H9 (cell line): ENCODE data around the gene SOHLH1. TPM values are rescaled to one million over a fixed set of nuclear protein-coding genes. Genes with fewer than 3 reads are reported as not detected.

Source experiments
- DNase-seq: peaks from one replicate; pipeline ENCODE4 v3.0.0-alpha.2; 2017
- H2AFZ ChIP-seq: one replicate; pipeline ENCODE4 v1.6.1; 2013; ENCODE audit warnings: mild to moderate bottlenecking, low read length, control low read depth, moderate library complexity
- H2AK5ac ChIP-seq: 2 replicates; pipeline ENCODE4 v1.6.1; 2013; ENCODE audit warnings: low read length, control low read depth, mixed read lengths; ENCODE audit not compliant: insufficient read length
- H2BK120ac ChIP-seq: one replicate; pipeline ENCODE4 v1.6.1; 2013; ENCODE audit warnings: low read depth, mild to moderate bottlenecking, low read length, control low read depth, inconsistent platforms; ENCODE audit not compliant: poor library complexity, severe bottlenecking
- H2BK12ac ChIP-seq: 2 replicates; pipeline ENCODE4 v1.6.1; 2013; ENCODE audit warnings: low read length, control low read depth, mixed read lengths, low read depth; ENCODE audit not compliant: insufficient read length
- H2BK15ac ChIP-seq: 2 replicates; pipeline ENCODE4 v1.6.1; 2013; ENCODE audit warnings: low read depth, low read length, control low read depth
- H2BK20ac ChIP-seq: one replicate; pipeline ENCODE4 v1.6.1; 2013; ENCODE audit warnings: low read depth, mild to moderate bottlenecking, low read length, control low read depth, inconsistent platforms; ENCODE audit not compliant: poor library complexity, severe bottlenecking
- H2BK5ac ChIP-seq: 2 replicates; pipeline ENCODE4 v1.6.1; 2013; ENCODE audit warnings: low read length, control low read depth, mixed read lengths; ENCODE audit not compliant: insufficient read length
- H3K14ac ChIP-seq: 2 replicates; pipeline ENCODE4 v1.6.1; 2013; ENCODE audit warnings: low read length, control low read depth; ENCODE audit not compliant: insufficient read depth
- H3K18ac ChIP-seq: 2 replicates; pipeline ENCODE4 v1.6.1; 2013; ENCODE audit warnings: low read depth, mild to moderate bottlenecking, mixed read lengths, low read length, control low read depth; ENCODE audit not compliant: insufficient read length
- H3K23ac ChIP-seq: 2 replicates; pipeline ENCODE4 v1.6.1; 2013; ENCODE audit warnings: low read length, control low read depth, mixed read lengths, low read depth; ENCODE audit not compliant: insufficient read length
- H3K23me2 ChIP-seq: 2 replicates; pipeline ENCODE4 v1.6.1; 2013; ENCODE audit warnings: low read depth, mild to moderate bottlenecking, mixed read lengths, low read length, control low read depth; ENCODE audit not compliant: insufficient read length, poor library complexity, severe bottlenecking
- H3K27ac ChIP-seq: 2 replicates; pipeline ENCODE4 v1.5.1; 2013; ENCODE audit warnings: low read length, control low read depth, mixed read lengths, low read depth; ENCODE audit not compliant: insufficient read length
- H3K27me3 ChIP-seq: 2 replicates; pipeline ENCODE4 v1.6.1; 2013; ENCODE audit warnings: low read length, control low read depth, inconsistent platforms; ENCODE audit not compliant: insufficient read depth
- H3K4ac ChIP-seq: 2 replicates; pipeline ENCODE4 v1.6.1; 2013; ENCODE audit warnings: low read depth, mild to moderate bottlenecking, control low read depth, inconsistent platforms, low read length, moderate library complexity
- H3K4me1 ChIP-seq: 2 replicates; pipeline ENCODE4 v1.6.1; 2013; ENCODE audit warnings: low read length, control low read depth, inconsistent platforms; ENCODE audit not compliant: insufficient read depth
- H3K4me2 ChIP-seq: 2 replicates; pipeline ENCODE4 v1.6.1; 2013; ENCODE audit warnings: low read length, control low read depth, mixed read lengths; ENCODE audit not compliant: insufficient read length, insufficient read depth
- H3K56ac ChIP-seq: 2 replicates; pipeline ENCODE4 v1.6.1; 2013; ENCODE audit warnings: low read depth, mild to moderate bottlenecking, mixed read lengths, low read length, control low read depth; ENCODE audit not compliant: insufficient read length
- H3K79me1 ChIP-seq: 2 replicates; pipeline ENCODE4 v1.6.1; 2013; ENCODE audit warnings: low read depth, mild to moderate bottlenecking, moderate library complexity, low read length, control low read depth, inconsistent platforms; ENCODE audit not compliant: insufficient read depth, poor library complexity, severe bottlenecking
- H3K79me2 ChIP-seq: 2 replicates; pipeline ENCODE4 v1.6.1; 2013; ENCODE audit warnings: low read length, control low read depth, inconsistent platforms; ENCODE audit not compliant: insufficient read depth
- H3K9ac ChIP-seq: 2 replicates; pipeline ENCODE4 v1.6.1; 2013; ENCODE audit warnings: low read length, control low read depth, mixed read lengths; ENCODE audit not compliant: insufficient read length; ENCODE audit errors: extremely low read depth
- H3K9me3 ChIP-seq: one replicate; pipeline ENCODE4 v1.6.1; 2013; ENCODE audit warnings: low read depth, low read length, inconsistent platforms; ENCODE audit not compliant: control insufficient read depth
- H3T11ph ChIP-seq: one replicate; pipeline ENCODE4 v1.6.1; 2013; ENCODE audit warnings: mild to moderate bottlenecking, low read length, control low read depth, inconsistent platforms
- H4K20me1 ChIP-seq: one replicate; pipeline ENCODE4 v1.6.1; 2013; ENCODE audit not compliant: control insufficient read depth, insufficient read length, insufficient read depth
- H4K5ac ChIP-seq: 2 replicates; pipeline ENCODE4 v1.6.1; 2013; ENCODE audit warnings: low read depth, mild to moderate bottlenecking, mixed read lengths, low read length, control low read depth; ENCODE audit not compliant: insufficient read length
- H4K8ac ChIP-seq: replicated peaks from 2 replicates; pipeline ENCODE4 v1.6.1; 2013; ENCODE audit warnings: low read length, control low read depth, mixed read lengths, low read depth; ENCODE audit not compliant: insufficient read length
- H4K91ac ChIP-seq: 2 replicates; pipeline ENCODE4 v1.6.1; 2013; ENCODE audit warnings: low read depth, mild to moderate bottlenecking, moderate library complexity, mixed read lengths, low read length, control low read depth; ENCODE audit not compliant: insufficient read length
- H3K27ac Mint-ChIP-seq, 3 experiments: 2 replicates in 2 of 3; 3 replicates in 1 of 3; pipeline ENCODE4 v1.8.0; 2020 to 2021; ENCODE audit warnings: mixed read lengths in 3 of 3, mild to moderate bottlenecking in 1 of 3, moderate library complexity in 1 of 3
- H3K27me3 Mint-ChIP-seq: 2 replicates; pipeline ENCODE4 v1.8.0; 2021; ENCODE audit warnings: low read depth, mild to moderate bottlenecking, moderate library complexity, mixed read lengths
- H3K36me3 Mint-ChIP-seq, 3 experiments: 2 replicates in 2 of 3; 3 replicates in 1 of 3; pipeline ENCODE4 v1.8.0; 2020 to 2021; ENCODE audit warnings: low read depth in 3 of 3, mixed read lengths in 3 of 3; ENCODE audit not compliant: insufficient read depth in 1 of 3
- H3K4me1 Mint-ChIP-seq, 2 experiments: 2 replicates each; pipeline ENCODE4 v1.8.0; 2020; ENCODE audit warnings: mixed read lengths in 2 of 2
- H3K4me3 Mint-ChIP-seq, 2 experiments: 2 replicates in 1 of 2; 3 replicates in 1 of 2; pipeline ENCODE4 v1.8.0; 2020 to 2021; ENCODE audit warnings: mild to moderate bottlenecking in 2 of 2, mixed read lengths in 2 of 2, moderate library complexity in 1 of 2
- H3K9me3 Mint-ChIP-seq, 2 experiments: 2 replicates in 1 of 2; 3 replicates in 1 of 2; pipeline ENCODE4 v1.8.0; 2020; ENCODE audit warnings: mild to moderate bottlenecking in 2 of 2, mixed read lengths in 2 of 2, moderate library complexity in 1 of 2
- CTCF ChIP-seq: fragments of 200-600 bp; sonication (generic); conservative IDR thresholded peaks from 3 replicates; pipeline ENCODE4 v1.8.0; 2021; ENCODE audit warnings: antibody characterized with exemption, mild to moderate bottlenecking
- WGBS: extraction: QIAGEN DNeasy Blood & Tissue Kit; methylation state at CpG from one replicate; pipeline ENCODE4 v1.1.7; 2013; ENCODE audit warnings: missing lambda C conversion rate, low lambda C conversion rate, mixed read lengths; ENCODE audit not compliant: insufficient read length; ENCODE audit errors: extremely low coverage; 5-methylcytosine and 5-hydroxymethylcytosine counted together
- total RNA-seq: library from RNA; stranded (reverse); gene quantifications from 2 replicates; pipeline ENCODE4 v1.2.1, GENCODE V29; 2021

Gene SOHLH1
- total RNA-seq, 1 experiment from 2014 or later = not detected

GRCh38 chr9:135671591-135672041 lies 27.7 kb downstream of the SOHLH1 start:
- Mint-ChIP-seq H3K27ac (no peak overlapping the region), H3K4me1 (peaks cover 0 to 7% of the 10 kb centered on the region in 2 experiments; a peak in 2 of 4 replicates)
- no peak overlapping the region for H3K27ac ChIP-seq

More at GRCh38 chr9:135671591-135672041, 27.7 kb downstream of the SOHLH1 start:
- Histone ChIP-seq H3K27me3 (no peaks in the 10 kb centered on the region), H3K23ac (no peak overlapping the region), H4K8ac (no peak overlapping the region), H3K23me2 (no peaks in the 10 kb centered on the region), H2AK5ac (no peak overlapping the region), H3K4me2 (no peak overlapping the region), H2BK20ac (no peak overlapping the region), H2BK15ac (no peak overlapping the region), H3K56ac (no peak overlapping the region), H4K5ac (no peak overlapping the region), H3T11ph (no peak overlapping the region), H3K4me1 (no peaks in the 10 kb centered on the region), H3K18ac (no peak overlapping the region), H3K79me2 (no peaks in the 10 kb centered on the region), H4K20me1 (no peaks in the 10 kb centered on the region), H3K4ac (no peak overlapping the region), H2BK120ac (no peak overlapping the region), H2BK12ac (no peak overlapping the region), H3K79me1 (no peaks in the 10 kb centered on the region), H3K9ac (no peak overlapping the region), H3K14ac (no peak overlapping the region; the same call in 1 of the 2 replicates), H3K9me3 (peaks cover 9% of the 10 kb centered on the region), H2AFZ (no peak overlapping the region), H4K91ac (no peak overlapping the region), H2BK5ac (no peak overlapping the region)
- peak; percentile 67 for TF ChIP-seq CTCF
- Mint-ChIP-seq H3K4me3 (no peak overlapping the region), H3K27me3 (peaks cover 2% of the 10 kb centered on the region; the same call in 1 of the 2 replicates), H3K36me3 (peaks cover 5 to 11% (median 7%) of the 10 kb centered on the region in 3 experiments; a peak in 6 of 7 replicates), H3K9me3 (peaks cover 11 to 14% of the 10 kb centered on the region in 2 experiments)
- peak; percentile 87 for DNase-seq
- WGBS = no CpG with 5 or more reads among the region's 17 CpGs
